Body of pancreas (tissue), 4 donors: Measurements from ENCODE around the gene LRRC3C.

ENCODE experiments used
- CTCF ChIP-seq, 7 experiments: fragments of 450-650 bp in 4 of 7; fragments of 200-600 bp in 3 of 7; sonication (generic) in 3 of 7; IDR thresholded peaks; one replicate each; pipeline ENCODE4 v1.5.1; 2016 to 2019; ENCODE audit warnings: antibody characterized with exemption in 7 of 7
- POLR2A ChIP-seq, 3 donors: fragments of 450-650 bp; IDR thresholded peaks; one replicate each; pipeline ENCODE4 v1.6.1; 2016; ENCODE audit warnings: antibody characterized with exemption in 3 of 3, mild to moderate bottlenecking in 2 of 3

- no peak for TF ChIP-seq CTCF (IDR thresholded peaks at IDR 0.05)
- no peak for TF ChIP-seq POLR2A (IDR thresholded peaks at IDR 0.05)
Measured at GRCh38 chr17:39887078-39887477, 40.5 kb upstream of the LRRC3C start.
